Panc1 (cell line): ENCODE data around the gene KIF27. TPM values are rescaled to one million over a fixed set of nuclear protein-coding genes. Genes with fewer than 3 reads are reported as not detected.
A peak's percentile ranks its signal among the peaks of the same experiment; 100 is the strongest.
"Not testable (repeated sequence)": the region's sequence is repeated elsewhere in the genome, so short reads cannot be mapped to it uniquely, and the experiment has no call there.

Source experiments
- ATAC-seq: fragments of 200-7000 bp; cut with Tn5 transposase; 2 replicates; pipeline ENCODE4 v1.9.1; 2020; ENCODE audit warnings: mild to moderate bottlenecking, moderate library complexity
- BruUV-seq: library from RNA; stranded (reverse); fragments of 400-500 nt; replicated peaks from 2 replicates; lab custom pipeline; 2021; lab: Mats Ljungman, UMichigan
- CTCF ChIA-PET: fragments of 300-600 bp; sonication (Branson Sonifier 250); formaldehyde crosslinking; loops from one replicate; lab custom pipeline; 2022; ENCODE audit warnings: antibody characterized with exemption; lab: Charles Lee
- POLR2A ChIA-PET: fragments of 300-600 bp; sonication (Branson Sonifier 250); formaldehyde crosslinking; loops from one replicate; lab custom pipeline; 2022; ENCODE audit warnings: antibody characterized with exemption; lab: Charles Lee
- DNase-seq: peaks from one replicate; pipeline ENCODE4 v3.0.0-alpha.2; 2010; ENCODE audit warnings: low read depth, low spot score
- H3K27ac ChIP-seq: 2 replicates; pipeline ENCODE4 v1.5.1; 2011; ENCODE audit warnings: mild to moderate bottlenecking, low read length, inconsistent platforms
- H3K27me3 ChIP-seq: fragments of 200-500 bp; sonication (Bioruptor generic); 2 replicates; pipeline ENCODE4 v1.6.0; 2014; ENCODE audit warnings: low read length, inconsistent platforms; ENCODE audit not compliant: control insufficient read depth, insufficient read depth
- H3K36me3 ChIP-seq: fragments of 200-500 bp; sonication (Bioruptor generic); 2 replicates; pipeline ENCODE4 v1.5.1; 2014; ENCODE audit warnings: inconsistent platforms, mild to moderate bottlenecking, low read length, moderate library complexity; ENCODE audit not compliant: control insufficient read depth, insufficient read depth
- H3K4me1 ChIP-seq: 2 replicates; pipeline ENCODE4 v1.5.1; 2011; ENCODE audit warnings: inconsistent platforms, mild to moderate bottlenecking, low read length, moderate library complexity; ENCODE audit not compliant: control insufficient read depth, insufficient read depth
- H3K4me3 ChIP-seq, 2 experiments: 2 replicates each; pipeline ENCODE4 v1.5.1; 2011 to 2012; ENCODE audit warnings: low read depth in 2 of 2, low read length in 2 of 2, mild to moderate bottlenecking in 2 of 2, inconsistent platforms in 1 of 2, moderate library complexity in 1 of 2
- H3K9me3 ChIP-seq: fragments of 200-500 bp; sonication (Bioruptor generic); 2 replicates; pipeline ENCODE4 v1.5.1; 2014; ENCODE audit warnings: low read depth, mild to moderate bottlenecking, inconsistent platforms, low read length, moderate library complexity; ENCODE audit not compliant: control insufficient read depth, insufficient read depth
- POLR2AphosphoS5 ChIP-seq: IDR thresholded peaks from 2 replicates; pipeline ENCODE4 v1.6.1; 2012; ENCODE audit warnings: mild to moderate bottlenecking, low read depth, low read length, moderate library complexity
- SIN3A ChIP-seq: IDR thresholded peaks from 2 replicates; pipeline ENCODE4 v1.6.1; 2012; ENCODE audit warnings: low read depth, mild to moderate bottlenecking, low read length, moderate library complexity, borderline replicate concordance; ENCODE audit not compliant: insufficient read depth
- TCF7L2 ChIP-seq: IDR thresholded peaks from 2 replicates; pipeline ENCODE4 v1.6.1; 2011; ENCODE audit warnings: mild to moderate bottlenecking, low read depth, low read length, inconsistent platforms
- in situ Hi-C: cut with HindIII; loops from 2 replicates; pipeline ENCODE4 v1.10.0; 2016; ENCODE audit warnings: low sequenced_read_pairs, low pct_unique_long_range_greater_than_20kb
- intact Hi-C: fragments of 100-400 bp; cut with micrococcal nuclease; formaldehyde crosslinking; loops from one replicate; pipeline ENCODE4 v1.10.0; 2022; ENCODE audit not compliant: unreplicated experiment
- total RNA-seq: library from RNA; stranded (reverse); gene quantifications from one replicate; pipeline ENCODE4 v1.2.1, GENCODE V29; 2021; ENCODE audit not compliant: unreplicated experiment
- TF ChIP-seq, protein P1 (sequence below): fragments of 450-650 bp; IDR thresholded peaks from 2 replicates; pipeline ENCODE4 v1.5.1; 2017; ENCODE audit warnings: mild to moderate bottlenecking
- TF ChIP-seq, protein P2 (sequence below), 2 experiments: IDR thresholded peaks; 2 replicates each; pipeline ENCODE4 v1.6.1; 2011 to 2012; ENCODE audit warnings: low read depth in 2 of 2, control low read depth in 1 of 2, low read length in 1 of 2, mild to moderate bottlenecking in 1 of 2, moderate library complexity in 1 of 2; ENCODE audit not compliant: insufficient read depth in 1 of 2

Gene KIF27
- total RNA-seq, 1 experiment from 2014 or later, result 3.4 TPM

DNA sequence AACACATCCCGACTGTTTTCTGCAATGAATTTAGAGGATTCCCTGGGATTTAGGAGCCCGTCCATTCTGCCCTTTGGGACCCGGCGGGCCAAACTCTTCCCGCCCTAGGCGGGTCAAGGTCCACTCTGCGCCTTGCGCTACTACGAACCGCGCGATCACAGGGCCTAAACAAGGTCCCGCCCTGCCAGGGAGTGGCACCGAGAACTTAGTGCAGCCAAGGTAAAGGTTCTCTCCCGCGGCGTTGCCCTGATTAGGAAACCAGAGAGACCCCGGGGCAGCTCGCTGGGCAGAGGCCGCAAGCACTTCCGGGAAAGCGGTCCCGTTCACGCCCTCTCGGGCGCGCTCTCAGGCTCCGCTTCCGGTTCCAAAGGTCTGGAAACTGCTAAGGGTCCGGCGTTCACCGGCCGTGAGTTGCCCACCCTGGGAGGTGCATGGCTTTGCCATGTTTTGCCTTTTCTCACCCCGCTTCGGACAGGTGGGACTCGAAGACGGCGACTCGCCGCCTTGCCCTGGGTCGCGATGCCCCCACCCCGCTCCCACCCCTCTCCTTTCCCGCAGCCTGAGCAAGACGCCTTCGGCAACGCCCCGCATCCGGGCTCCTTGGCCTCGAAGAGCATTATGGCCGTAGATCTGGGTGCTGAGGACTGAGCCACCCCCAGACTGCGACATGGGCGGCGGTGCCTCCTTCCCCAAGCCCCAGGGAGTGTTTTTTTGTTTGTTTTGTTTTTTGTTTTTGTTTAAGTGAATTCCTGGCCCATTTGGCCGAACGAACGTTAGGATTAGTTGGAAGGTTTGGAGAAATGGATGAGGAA is 35.4 kb upstream of the KIF27 start:
- Histone ChIP-seq H3K9me3 (no peaks in the 10 kb centered on the region), H3K27ac (peak overlapping the region; percentile 85), H3K27me3 (no peaks in the 10 kb centered on the region), H3K36me3 (no peaks in the 10 kb centered on the region), H3K4me3 (peak overlapping the region; percentile 59 to 81), H3K4me1 (peaks cover 9% of the 10 kb centered on the region)
- TF ChIP-seq POLR2AphosphoS5, result peak; percentile 84
- no peak for TF ChIP-seq TCF7L2
- TF ChIP-seq SIN3A, result peak; percentile 73; the same call in 1 of the 2 replicates
- ChIA-PET CTCF (interaction anchor here (0.6 kb wide), 1 partner anchor 21 kb away, joined by 3 read pairs; no protein-coding TSS in a partner anchor), POLR2A (no interaction called here)
- BruUV-seq, result TSS peak; percentile 97
- DNase-seq (no peak), ATAC-seq (peak; percentile 96)
- intact Hi-C loops, result no loop called here
- in situ Hi-C loops, result no loop called here

DNA sequence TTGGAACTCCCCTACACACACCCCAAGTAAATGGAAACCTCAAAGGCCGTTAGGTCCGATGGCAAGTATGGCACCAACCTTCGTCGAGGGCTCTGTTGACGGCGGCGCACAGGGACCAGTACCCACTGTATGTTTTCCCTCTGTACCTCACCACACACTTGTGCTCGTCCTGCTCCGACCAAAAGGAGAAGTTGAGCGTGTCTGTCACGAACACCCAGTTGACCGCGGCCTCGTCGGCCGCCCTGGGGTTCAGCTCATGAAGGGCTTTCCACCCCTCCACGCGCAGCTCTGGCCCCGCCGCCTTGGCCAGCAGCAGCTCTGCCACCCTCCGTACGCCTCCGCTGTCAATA is 34.8 kb upstream of the KIF27 start:
- Histone ChIP-seq H3K27me3 (no peaks in the 10 kb centered on the region), H3K4me3 (peak overlapping the region; percentile 59 to 81), H3K36me3 (no peaks in the 10 kb centered on the region), H3K9me3 (no peaks in the 10 kb centered on the region), H3K27ac (peak overlapping the region; percentile 85), H3K4me1 (peaks cover 9% of the 10 kb centered on the region)
- TF ChIP-seq SIN3A (no peak), POLR2AphosphoS5 (no peak), TCF7L2 (no peak)
- TF ChIP-seq, protein P1, sequence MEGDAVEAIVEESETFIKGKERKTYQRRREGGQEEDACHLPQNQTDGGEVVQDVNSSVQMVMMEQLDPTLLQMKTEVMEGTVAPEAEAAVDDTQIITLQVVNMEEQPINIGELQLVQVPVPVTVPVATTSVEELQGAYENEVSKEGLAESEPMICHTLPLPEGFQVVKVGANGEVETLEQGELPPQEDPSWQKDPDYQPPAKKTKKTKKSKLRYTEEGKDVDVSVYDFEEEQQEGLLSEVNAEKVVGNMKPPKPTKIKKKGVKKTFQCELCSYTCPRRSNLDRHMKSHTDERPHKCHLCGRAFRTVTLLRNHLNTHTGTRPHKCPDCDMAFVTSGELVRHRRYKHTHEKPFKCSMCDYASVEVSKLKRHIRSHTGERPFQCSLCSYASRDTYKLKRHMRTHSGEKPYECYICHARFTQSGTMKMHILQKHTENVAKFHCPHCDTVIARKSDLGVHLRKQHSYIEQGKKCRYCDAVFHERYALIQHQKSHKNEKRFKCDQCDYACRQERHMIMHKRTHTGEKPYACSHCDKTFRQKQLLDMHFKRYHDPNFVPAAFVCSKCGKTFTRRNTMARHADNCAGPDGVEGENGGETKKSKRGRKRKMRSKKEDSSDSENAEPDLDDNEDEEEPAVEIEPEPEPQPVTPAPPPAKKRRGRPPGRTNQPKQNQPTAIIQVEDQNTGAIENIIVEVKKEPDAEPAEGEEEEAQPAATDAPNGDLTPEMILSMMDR, result no peak
- TF ChIP-seq, protein P2, sequence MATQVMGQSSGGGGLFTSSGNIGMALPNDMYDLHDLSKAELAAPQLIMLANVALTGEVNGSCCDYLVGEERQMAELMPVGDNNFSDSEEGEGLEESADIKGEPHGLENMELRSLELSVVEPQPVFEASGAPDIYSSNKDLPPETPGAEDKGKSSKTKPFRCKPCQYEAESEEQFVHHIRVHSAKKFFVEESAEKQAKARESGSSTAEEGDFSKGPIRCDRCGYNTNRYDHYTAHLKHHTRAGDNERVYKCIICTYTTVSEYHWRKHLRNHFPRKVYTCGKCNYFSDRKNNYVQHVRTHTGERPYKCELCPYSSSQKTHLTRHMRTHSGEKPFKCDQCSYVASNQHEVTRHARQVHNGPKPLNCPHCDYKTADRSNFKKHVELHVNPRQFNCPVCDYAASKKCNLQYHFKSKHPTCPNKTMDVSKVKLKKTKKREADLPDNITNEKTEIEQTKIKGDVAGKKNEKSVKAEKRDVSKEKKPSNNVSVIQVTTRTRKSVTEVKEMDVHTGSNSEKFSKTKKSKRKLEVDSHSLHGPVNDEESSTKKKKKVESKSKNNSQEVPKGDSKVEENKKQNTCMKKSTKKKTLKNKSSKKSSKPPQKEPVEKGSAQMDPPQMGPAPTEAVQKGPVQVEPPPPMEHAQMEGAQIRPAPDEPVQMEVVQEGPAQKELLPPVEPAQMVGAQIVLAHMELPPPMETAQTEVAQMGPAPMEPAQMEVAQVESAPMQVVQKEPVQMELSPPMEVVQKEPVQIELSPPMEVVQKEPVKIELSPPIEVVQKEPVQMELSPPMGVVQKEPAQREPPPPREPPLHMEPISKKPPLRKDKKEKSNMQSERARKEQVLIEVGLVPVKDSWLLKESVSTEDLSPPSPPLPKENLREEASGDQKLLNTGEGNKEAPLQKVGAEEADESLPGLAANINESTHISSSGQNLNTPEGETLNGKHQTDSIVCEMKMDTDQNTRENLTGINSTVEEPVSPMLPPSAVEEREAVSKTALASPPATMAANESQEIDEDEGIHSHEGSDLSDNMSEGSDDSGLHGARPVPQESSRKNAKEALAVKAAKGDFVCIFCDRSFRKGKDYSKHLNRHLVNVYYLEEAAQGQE (IDR thresholded peaks at IDR 0.05; ENCODE audit: insufficient read depth in 1 of 2, low read depth in 2 of 2, low read length in 1 of 2), result no peak
- ATAC-seq, result peak; percentile 57
- in situ Hi-C loops, result no loop called here
- ChIA-PET POLR2A (no interaction called here), CTCF (interaction anchor here (0.6 kb wide), 1 partner anchor 22 kb away, joined by 3 read pairs; no protein-coding TSS in a partner anchor)
- BruUV-seq, result no TSS peak
- DNase-seq, result no peak
- intact Hi-C loops, result no loop called here

DNA sequence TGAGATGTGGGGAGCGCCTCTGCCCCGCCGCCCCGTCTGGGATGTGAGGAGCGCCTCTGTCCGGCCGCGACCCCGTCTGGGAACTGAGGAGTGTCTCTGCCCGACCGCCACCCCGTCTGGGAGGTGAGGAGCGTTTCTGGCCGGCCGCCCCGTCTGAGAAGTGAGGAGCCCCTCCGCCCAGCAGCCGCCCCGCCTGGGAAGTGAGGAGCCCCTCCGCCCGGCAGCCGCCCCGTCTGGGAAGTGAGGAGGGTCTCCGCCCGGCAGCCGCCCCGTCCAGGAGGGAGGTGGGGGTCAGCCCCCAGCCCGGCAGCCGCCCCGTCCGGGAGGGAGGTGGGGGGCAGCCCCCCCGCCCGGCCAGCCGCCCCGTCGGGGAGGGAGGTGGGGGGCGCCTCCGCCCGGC is 26.9 kb upstream of the KIF27 start:
- in situ Hi-C loops, H3K4me1 ChIP-seq, H3K9me3 ChIP-seq, H3K36me3 ChIP-seq, H3K27ac ChIP-seq, ATAC-seq, DNase-seq, intact Hi-C loops, H3K4me3 ChIP-seq, H3K27me3 ChIP-seq, BruUV-seq, CTCF ChIA-PET: not testable (repeated sequence)
- POLR2A ChIA-PET, result interaction anchor here (0.6 kb wide), 1 partner anchor 337 kb away, joined by 3 read pairs; no protein-coding TSS in a partner anchor
